Uterus (tissue), 2 donors: ENCODE results near the gene CHST11.

ENCODE experiments used
- POLR2A ChIP-seq, 2 donors: fragments of 450-650 bp; IDR thresholded peaks; one replicate each; pipeline ENCODE4 v1.6.1; 2016; ENCODE audit warnings: antibody characterized with exemption in 2 of 2, mild to moderate bottlenecking in 1 of 2, moderate library complexity in 1 of 2
- TF ChIP-seq, protein P1 (sequence below), 4 experiments: fragments of 200-600 bp in 2 of 4; fragments of 450-650 bp in 2 of 4; sonication (generic) in 2 of 4; IDR thresholded peaks; one replicate each; pipeline ENCODE4 v1.5.1; 2016 to 2019; ENCODE audit warnings: antibody characterized with exemption in 4 of 4, mild to moderate bottlenecking in 2 of 4, moderate library complexity in 1 of 4

DNA sequence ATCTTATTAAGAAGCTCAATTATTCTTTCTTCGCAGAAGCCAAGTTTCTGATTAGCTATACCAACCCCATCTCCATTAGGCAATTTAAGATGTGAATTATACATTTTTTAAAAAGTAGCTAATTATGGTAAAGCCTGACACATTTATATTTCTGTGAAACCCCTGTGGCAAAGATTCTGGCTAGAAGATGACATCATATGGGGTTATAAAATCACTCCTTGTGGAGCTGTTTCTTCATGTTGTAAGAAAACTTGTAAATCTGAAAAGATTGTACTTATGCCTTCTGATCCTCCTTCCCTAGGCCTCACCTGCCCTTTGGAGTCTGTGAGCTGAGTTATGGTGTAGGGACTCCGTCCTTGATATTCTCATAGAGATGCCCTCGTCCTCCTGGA is 78.1 kb downstream of the CHST11 start:
- no peak for TF ChIP-seq POLR2A (IDR thresholded peaks at IDR 0.05)
- TF ChIP-seq, protein P1, sequence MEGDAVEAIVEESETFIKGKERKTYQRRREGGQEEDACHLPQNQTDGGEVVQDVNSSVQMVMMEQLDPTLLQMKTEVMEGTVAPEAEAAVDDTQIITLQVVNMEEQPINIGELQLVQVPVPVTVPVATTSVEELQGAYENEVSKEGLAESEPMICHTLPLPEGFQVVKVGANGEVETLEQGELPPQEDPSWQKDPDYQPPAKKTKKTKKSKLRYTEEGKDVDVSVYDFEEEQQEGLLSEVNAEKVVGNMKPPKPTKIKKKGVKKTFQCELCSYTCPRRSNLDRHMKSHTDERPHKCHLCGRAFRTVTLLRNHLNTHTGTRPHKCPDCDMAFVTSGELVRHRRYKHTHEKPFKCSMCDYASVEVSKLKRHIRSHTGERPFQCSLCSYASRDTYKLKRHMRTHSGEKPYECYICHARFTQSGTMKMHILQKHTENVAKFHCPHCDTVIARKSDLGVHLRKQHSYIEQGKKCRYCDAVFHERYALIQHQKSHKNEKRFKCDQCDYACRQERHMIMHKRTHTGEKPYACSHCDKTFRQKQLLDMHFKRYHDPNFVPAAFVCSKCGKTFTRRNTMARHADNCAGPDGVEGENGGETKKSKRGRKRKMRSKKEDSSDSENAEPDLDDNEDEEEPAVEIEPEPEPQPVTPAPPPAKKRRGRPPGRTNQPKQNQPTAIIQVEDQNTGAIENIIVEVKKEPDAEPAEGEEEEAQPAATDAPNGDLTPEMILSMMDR (IDR thresholded peaks at IDR 0.05) = no peak
